ENCODE measurements around the gene IER5L. TPM values are rescaled to one million over a fixed set of nuclear protein-coding genes. Genes with fewer than 3 reads are reported as not detected.

IER5L gene
- total RNA-seq, 4 donors from 2014 or later, result 1.8 to 31.0 (median 14.5) TPM

DNA sequence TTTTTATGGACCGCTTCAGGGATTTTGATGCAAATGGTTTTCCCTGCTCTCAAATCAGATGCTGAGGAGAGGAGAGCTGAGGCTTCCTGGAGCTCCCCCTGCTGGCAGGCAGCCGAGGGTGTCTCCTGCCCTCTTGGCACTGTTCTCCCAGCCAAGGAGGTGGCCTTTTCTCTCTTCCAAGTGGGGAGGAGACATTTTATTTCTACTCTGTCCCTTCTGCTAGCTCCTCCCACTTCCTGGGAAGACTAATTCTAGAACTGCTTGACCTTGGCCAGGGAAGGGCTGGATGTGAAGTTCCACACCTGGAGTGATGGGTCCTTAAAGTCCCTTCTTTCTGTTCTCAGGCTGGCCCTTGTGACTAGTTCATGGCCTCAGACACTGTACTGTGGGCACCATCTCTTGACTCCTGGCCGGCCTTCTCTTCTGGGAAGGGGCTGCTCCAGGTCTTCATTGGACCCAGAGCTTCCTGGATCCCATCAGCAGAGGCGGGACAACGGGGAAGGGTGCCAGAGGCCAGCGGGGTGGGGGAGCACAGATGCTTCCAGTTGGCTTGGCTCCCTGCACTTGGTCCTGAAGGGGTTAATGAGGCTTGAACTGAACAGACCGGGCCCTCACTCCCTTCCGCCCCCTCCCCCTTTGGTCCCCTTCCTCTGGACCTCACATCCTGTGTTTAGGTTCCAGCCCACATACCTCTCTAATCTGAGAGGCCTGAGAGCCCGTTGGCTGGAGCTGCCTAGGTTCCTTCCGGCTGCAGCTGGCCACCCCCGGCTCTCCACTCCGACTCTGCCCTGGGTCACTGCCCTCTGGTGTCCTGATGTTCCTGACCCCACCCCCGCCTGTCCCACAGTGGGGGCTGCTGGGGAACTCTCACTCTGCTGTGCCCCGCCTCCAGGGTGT is 34.8 kb downstream of the IER5L start:
- Histone ChIP-seq H3K36me3 (no peaks in the 10 kb centered on the region), H3K4me1 (peaks cover 40 to 65% of the 10 kb centered on the region in 2 donors), H3K27ac (peak overlapping the region; percentile 99 to 100), H3K27me3 (no peaks in the 10 kb centered on the region), H3K4me3 (no peak overlapping the region), H3K9me3 (no peaks in the 10 kb centered on the region)
- peak; percentile 93 to 94 for DNase-seq
- TF ChIP-seq POLR2A (IDR thresholded peaks at IDR 0.05), result peak; percentile 29 to 67
- TF ChIP-seq, protein P1, sequence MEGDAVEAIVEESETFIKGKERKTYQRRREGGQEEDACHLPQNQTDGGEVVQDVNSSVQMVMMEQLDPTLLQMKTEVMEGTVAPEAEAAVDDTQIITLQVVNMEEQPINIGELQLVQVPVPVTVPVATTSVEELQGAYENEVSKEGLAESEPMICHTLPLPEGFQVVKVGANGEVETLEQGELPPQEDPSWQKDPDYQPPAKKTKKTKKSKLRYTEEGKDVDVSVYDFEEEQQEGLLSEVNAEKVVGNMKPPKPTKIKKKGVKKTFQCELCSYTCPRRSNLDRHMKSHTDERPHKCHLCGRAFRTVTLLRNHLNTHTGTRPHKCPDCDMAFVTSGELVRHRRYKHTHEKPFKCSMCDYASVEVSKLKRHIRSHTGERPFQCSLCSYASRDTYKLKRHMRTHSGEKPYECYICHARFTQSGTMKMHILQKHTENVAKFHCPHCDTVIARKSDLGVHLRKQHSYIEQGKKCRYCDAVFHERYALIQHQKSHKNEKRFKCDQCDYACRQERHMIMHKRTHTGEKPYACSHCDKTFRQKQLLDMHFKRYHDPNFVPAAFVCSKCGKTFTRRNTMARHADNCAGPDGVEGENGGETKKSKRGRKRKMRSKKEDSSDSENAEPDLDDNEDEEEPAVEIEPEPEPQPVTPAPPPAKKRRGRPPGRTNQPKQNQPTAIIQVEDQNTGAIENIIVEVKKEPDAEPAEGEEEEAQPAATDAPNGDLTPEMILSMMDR (IDR thresholded peaks at IDR 0.05), result peak; percentile 70 to 83 (median 80)
- intact Hi-C loops (cut with DNase I; ENCODE audit: low total_unique reads), result loop anchor here (10.0 kb wide), 1 partner anchor 352 kb away; no protein-coding TSS in a partner anchor

DNA sequence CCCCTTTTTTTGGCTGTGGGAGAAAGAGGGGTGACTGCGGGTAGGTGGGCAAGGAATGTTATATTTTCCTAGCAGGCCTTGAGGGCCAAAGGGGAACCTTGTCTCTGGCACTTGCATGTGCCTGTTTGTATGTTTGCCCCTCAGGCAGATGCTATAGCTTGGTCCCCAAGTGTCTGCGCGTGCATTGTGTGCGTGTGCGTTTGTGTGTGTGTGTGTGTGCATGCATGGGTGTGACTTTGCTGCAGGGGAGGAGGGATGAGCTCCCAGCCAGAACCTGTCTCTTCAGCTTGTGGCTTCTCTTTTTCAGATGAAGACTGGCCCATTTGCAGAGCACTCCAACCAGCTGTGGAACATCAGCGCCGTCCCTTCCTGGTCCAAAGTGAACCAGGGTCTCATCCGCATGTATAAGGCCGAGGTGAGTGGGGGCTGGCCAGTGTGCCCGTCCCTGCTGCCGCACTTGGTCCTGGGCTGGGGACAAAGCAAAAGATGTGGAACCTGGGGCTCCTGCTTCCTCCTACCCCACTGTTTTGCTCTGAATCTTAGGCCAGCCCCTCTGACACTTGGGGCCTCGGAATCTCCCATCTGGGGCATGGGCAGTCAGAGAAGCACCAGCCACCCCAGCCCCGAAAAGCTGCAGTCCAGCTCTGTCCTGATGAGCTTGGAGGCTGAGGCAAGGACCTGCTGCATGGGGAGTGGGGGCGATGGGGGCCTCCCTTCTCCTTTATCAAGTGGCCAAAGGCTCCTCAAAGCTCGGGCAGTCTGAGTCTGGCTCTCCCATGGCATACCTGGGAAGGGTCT is 35.7 kb downstream of the IER5L start:
- no peaks in the 10 kb centered on the region for H3K27me3 ChIP-seq
- H3K4me3 ChIP-seq, result no peak overlapping the region
- peaks cover 40 to 62% of the 10 kb centered on the region in 2 donors for H3K4me1 ChIP-seq
- no peak for DNase-seq
- TF ChIP-seq, protein P1 (IDR thresholded peaks at IDR 0.05), result no peak
- TF ChIP-seq POLR2A (IDR thresholded peaks at IDR 0.05), result no peak
- H3K27ac ChIP-seq, result peak overlapping the region; percentile 99 to 100
- no peaks in the 10 kb centered on the region for H3K9me3 ChIP-seq
- intact Hi-C loops (cut with DNase I; ENCODE audit: low total_unique reads), result loop anchor here (10.0 kb wide), 1 partner anchor 352 kb away; no protein-coding TSS in a partner anchor
- no peaks in the 10 kb centered on the region for H3K36me3 ChIP-seq

DNA sequence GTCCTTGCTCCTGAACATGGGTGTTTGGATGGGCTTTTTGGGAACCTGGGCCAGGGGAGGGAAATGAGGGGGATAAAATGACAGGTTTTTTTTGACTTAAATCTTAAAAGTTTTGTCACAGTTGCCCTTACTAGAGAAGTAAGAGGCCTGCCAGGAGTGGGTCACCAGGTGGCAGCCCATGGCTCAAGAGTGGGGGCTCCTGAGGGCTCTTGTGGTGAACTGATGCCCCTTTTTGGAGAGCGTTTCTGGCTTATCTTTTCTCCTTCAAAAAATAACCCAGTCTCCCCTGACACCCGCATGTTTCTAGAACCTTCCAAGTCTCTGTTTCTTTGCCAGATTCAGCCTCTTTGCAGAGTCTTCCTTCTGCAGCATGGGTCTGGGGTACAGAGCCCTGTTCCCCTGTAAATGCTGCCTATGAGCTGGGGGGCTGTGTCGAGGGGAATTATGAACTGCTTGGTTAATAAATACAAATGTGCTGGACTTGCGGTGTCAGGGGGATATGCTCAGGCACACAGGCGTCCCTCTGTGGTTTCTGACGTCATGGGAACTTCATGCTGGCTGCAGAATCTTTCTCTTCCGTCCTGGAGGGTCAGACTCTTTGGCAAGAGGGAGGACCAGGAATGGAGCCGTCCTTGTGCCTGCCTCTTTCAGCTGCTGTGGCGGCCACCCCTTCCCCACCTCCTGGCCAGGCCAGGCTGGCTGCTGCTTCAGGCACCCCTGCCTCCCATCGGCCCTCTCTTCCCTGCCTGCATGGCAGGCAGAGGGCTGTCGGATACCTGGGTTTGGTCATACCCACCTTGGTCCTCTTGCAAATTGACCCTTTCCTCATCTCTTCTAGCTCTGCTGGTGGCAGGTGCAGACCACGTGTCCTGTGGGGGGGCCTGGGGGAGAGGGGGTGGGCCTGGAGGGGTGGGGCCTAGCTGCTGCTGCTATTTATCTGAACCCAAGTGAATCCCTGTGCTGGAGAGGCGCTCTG is 36.7 kb downstream of the IER5L start:
- peak overlapping the region; percentile 99 to 100 for H3K27ac ChIP-seq
- DNase-seq, result peak; percentile 65 to 84
- peak overlapping the region; percentile 36 to 42 for H3K4me3 ChIP-seq
- no peaks in the 10 kb centered on the region for H3K9me3 ChIP-seq
- H3K36me3 ChIP-seq, result no peaks in the 10 kb centered on the region
- H3K27me3 ChIP-seq, result no peaks in the 10 kb centered on the region
- peaks cover 33 to 53% of the 10 kb centered on the region in 2 donors for H3K4me1 ChIP-seq
- intact Hi-C loops (cut with DNase I; ENCODE audit: low total_unique reads), result loop anchor here (10.0 kb wide), 1 partner anchor 353 kb away; no protein-coding TSS in a partner anchor
- TF ChIP-seq, protein P1 (IDR thresholded peaks at IDR 0.05), result no peak
- peak in 1 of 2 donors; percentile 30 for TF ChIP-seq POLR2A (IDR thresholded peaks at IDR 0.05)

DNA sequence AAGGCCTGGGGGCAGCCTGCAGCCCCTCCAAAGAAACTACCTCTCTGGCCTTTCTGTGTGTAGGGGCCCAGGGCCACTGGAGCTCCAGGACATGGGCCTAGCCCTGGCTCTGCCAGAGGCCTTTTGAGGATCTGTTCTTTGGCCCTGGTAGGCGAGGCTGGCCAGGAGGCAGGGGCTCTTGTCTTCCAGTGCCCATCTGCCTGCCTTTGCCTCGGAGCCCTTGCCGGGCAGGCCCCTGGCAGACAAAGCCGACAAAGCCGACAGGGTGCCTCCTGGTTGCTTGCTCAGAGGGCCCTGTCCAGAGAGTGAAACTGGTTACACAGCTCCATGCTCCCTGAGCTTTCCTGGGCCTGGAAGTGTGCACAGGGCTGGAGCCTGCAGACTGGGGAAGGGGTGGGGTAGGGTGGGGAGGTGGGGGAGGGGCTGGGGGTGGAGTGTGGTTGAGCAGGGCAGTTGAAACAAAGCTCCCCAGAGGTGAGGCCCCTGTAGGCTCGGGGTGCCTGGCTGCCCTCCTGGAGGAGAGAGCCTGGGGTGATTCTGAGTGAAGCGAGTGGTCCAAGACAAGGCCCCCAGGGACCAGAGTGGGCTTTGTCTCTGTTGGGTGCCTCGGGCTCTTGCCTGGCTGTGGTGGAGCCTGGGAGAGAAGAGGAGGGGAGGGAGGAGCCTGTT is 37.5 kb downstream of the IER5L start:
- H3K27me3 ChIP-seq, result no peaks in the 10 kb centered on the region
- intact Hi-C loops (cut with DNase I; ENCODE audit: low total_unique reads), result loop anchor here (10.0 kb wide), 1 partner anchor 354 kb away; no protein-coding TSS in a partner anchor
- H3K9me3 ChIP-seq, result no peaks in the 10 kb centered on the region
- H3K4me3 ChIP-seq, result peak overlapping the region; percentile 36 to 42
- no peak for TF ChIP-seq POLR2A (IDR thresholded peaks at IDR 0.05)
- TF ChIP-seq, protein P1 (IDR thresholded peaks at IDR 0.05), result no peak
- peak overlapping the region; percentile 99 to 100 for H3K27ac ChIP-seq
- DNase-seq, result peak; percentile 52 to 58
- peaks cover 27 to 44% of the 10 kb centered on the region in 2 donors for H3K4me1 ChIP-seq
- no peaks in the 10 kb centered on the region for H3K36me3 ChIP-seq
